DOHH2 (cell line): ENCODE results near the gene RECQL5.

Experiments used
- H3F3A ChIP-seq: fragments of 200-600 bp; sonication (generic), shearing (Covaris generic); 2 replicates; pipeline ENCODE4 v1.6.0; 2016; ENCODE audit warnings: antibody characterized with exemption, mild to moderate bottlenecking; ENCODE audit not compliant: control insufficient read depth, insufficient read depth
- H3K27ac ChIP-seq: fragments of 200-600 bp; sonication (generic); 2 replicates; pipeline ENCODE4 v1.5.1; 2014; ENCODE audit warnings: low read depth, mild to moderate bottlenecking, low read length, moderate library complexity
- H3K27me3 ChIP-seq: fragments of 200-600 bp; sonication (generic); 2 replicates; pipeline ENCODE4 v1.6.1; 2014; ENCODE audit warnings: mild to moderate bottlenecking, low read length, mixed read lengths; ENCODE audit not compliant: control insufficient read depth
- H3K36me3 ChIP-seq: fragments of 200-600 bp; sonication (generic); 2 replicates; pipeline ENCODE4 v1.6.1; 2014; ENCODE audit warnings: mild to moderate bottlenecking, low read length, moderate library complexity, mixed read lengths; ENCODE audit not compliant: control insufficient read depth
- H3K4me1 ChIP-seq: fragments of 200-600 bp; sonication (generic); 2 replicates; pipeline ENCODE4 v1.6.1; 2014; ENCODE audit warnings: mild to moderate bottlenecking, low read length, mixed read lengths; ENCODE audit not compliant: control insufficient read depth
- H3K4me2 ChIP-seq: fragments of 200-600 bp; sonication (generic); 2 replicates; pipeline ENCODE4 v1.6.0; 2014; ENCODE audit warnings: mild to moderate bottlenecking, low read length, moderate library complexity
- H3K4me3 ChIP-seq: fragments of 200-600 bp; sonication (generic); 2 replicates; pipeline ENCODE4 v1.5.1; 2014; ENCODE audit warnings: mild to moderate bottlenecking, low read length, mixed read lengths
- H3K79me2 ChIP-seq: fragments of 200-600 bp; sonication (generic); 2 replicates; pipeline ENCODE4 v1.6.1; 2014; ENCODE audit warnings: mild to moderate bottlenecking, low read length, mixed read lengths; ENCODE audit not compliant: control insufficient read depth
- H3K9me2 ChIP-seq: fragments of 200-600 bp; sonication (generic); replicated peaks from 2 replicates; pipeline ENCODE4 v1.6.1; 2014; ENCODE audit warnings: mild to moderate bottlenecking, low read length, mixed read lengths; ENCODE audit not compliant: control insufficient read depth
- H3K9me3 ChIP-seq: fragments of 200-600 bp; sonication (generic); 2 replicates; pipeline ENCODE4 v1.6.1; 2014; ENCODE audit warnings: antibody characterized with exemption, low read length, mixed read lengths; ENCODE audit not compliant: control insufficient read depth, insufficient read depth
- H4K20me1 ChIP-seq: fragments of 200-600 bp; sonication (generic); 2 replicates; pipeline ENCODE4 v1.6.0; 2014; ENCODE audit warnings: low read depth, mild to moderate bottlenecking, antibody characterized with exemption, low read length, moderate library complexity; ENCODE audit not compliant: control insufficient read depth, insufficient read depth
- CTCF ChIP-seq: fragments of 200-600 bp; sonication (generic); IDR thresholded peaks from one replicate; pipeline ENCODE4 v1.5.1; 2014; ENCODE audit warnings: antibody characterized with exemption, mild to moderate bottlenecking, low read depth, low read length; ENCODE audit not compliant: poor library complexity, severe bottlenecking
- EZH2phosphoT487 ChIP-seq: fragments of 200-600 bp; sonication (generic); IDR thresholded peaks from 2 replicates; pipeline ENCODE4 v1.6.1; 2017; ENCODE audit warnings: borderline replicate concordance, mild to moderate bottlenecking, antibody characterized with exemption, low read length, moderate library complexity, mixed read lengths

The RECQL5 gene

GRCh38 chr17:75612906-75613626 lies 53.9 kb downstream of the RECQL5 start:
- no peak overlapping the region for H3K4me3 ChIP-seq
- no peaks in the 10 kb centered on the region for H3K4me1 ChIP-seq
- H3K36me3 ChIP-seq = no peaks in the 10 kb centered on the region
- H3K27me3 ChIP-seq = no peaks in the 10 kb centered on the region
- H3F3A ChIP-seq = no peaks in the 10 kb centered on the region
- no peaks in the 10 kb centered on the region for H3K9me3 ChIP-seq
- H3K4me2 ChIP-seq = no peak overlapping the region
- no peak for TF ChIP-seq CTCF
- TF ChIP-seq EZH2phosphoT487 = no peak
- H3K9me2 ChIP-seq = no peaks in the 10 kb centered on the region
- H4K20me1 ChIP-seq = no peaks in the 10 kb centered on the region
- H3K79me2 ChIP-seq = no peaks in the 10 kb centered on the region
- H3K27ac ChIP-seq = no peak overlapping the region

GRCh38 chr17:75611851-75612429 lies 55.0 kb downstream of the RECQL5 start:
- no peak for TF ChIP-seq EZH2phosphoT487
- no peak for TF ChIP-seq CTCF
- H3K4me2 ChIP-seq = no peak overlapping the region
- no peak overlapping the region for H3K27ac ChIP-seq
- no peaks in the 10 kb centered on the region for H3K36me3 ChIP-seq
- H3K27me3 ChIP-seq = no peaks in the 10 kb centered on the region
- no peaks in the 10 kb centered on the region for H4K20me1 ChIP-seq
- H3K4me3 ChIP-seq = no peak overlapping the region
- H3K4me1 ChIP-seq = no peaks in the 10 kb centered on the region
- H3K9me3 ChIP-seq = no peaks in the 10 kb centered on the region
- no peaks in the 10 kb centered on the region for H3K9me2 ChIP-seq
- no peaks in the 10 kb centered on the region for H3F3A ChIP-seq
- no peaks in the 10 kb centered on the region for H3K79me2 ChIP-seq

GRCh38 chr17:75610103-75610984 lies 56.6 kb downstream of the RECQL5 start:
- Histone ChIP-seq H3K4me1 (no peaks in the 10 kb centered on the region), H3F3A (no peaks in the 10 kb centered on the region), H3K9me3 (no peaks in the 10 kb centered on the region), H3K9me2 (no peaks in the 10 kb centered on the region), H3K36me3 (no peaks in the 10 kb centered on the region), H3K27me3 (no peaks in the 10 kb centered on the region), H3K4me2 (no peak overlapping the region), H3K4me3 (no peak overlapping the region), H3K79me2 (no peaks in the 10 kb centered on the region), H3K27ac (no peak overlapping the region), H4K20me1 (no peaks in the 10 kb centered on the region)
- no peak for TF ChIP-seq EZH2phosphoT487
- no peak for TF ChIP-seq CTCF
